ENCODE measurements around the gene SUPT20H.

GRCh38 chr13:37090912-37091311 is 31.4 kb upstream of the SUPT20H start:
- TF ChIP-seq CTCF (IDR thresholded peaks at IDR 0.05; ENCODE audit: extremely low read depth in 1 of 2, insufficient read depth in 1 of 2, low read depth in 1 of 2, low read length in 2 of 2) = no peak
- no peak for TF ChIP-seq POLR2A (IDR thresholded peaks at IDR 0.05; ENCODE audit: low read depth, low read length)
- TF ChIP-seq EZH2 (IDR thresholded peaks at IDR 0.05; ENCODE audit: borderline replicate concordance, low read depth, low read length, severe bottlenecking) = no peak
- TF ChIP-seq JUN (IDR thresholded peaks at IDR 0.05; ENCODE audit: borderline replicate concordance, insufficient read depth, insufficient read length, low read depth) = no peak
- no peak for TF ChIP-seq MYC (IDR thresholded peaks at IDR 0.05; ENCODE audit: low read depth, low read length)
- TF ChIP-seq POLR2AphosphoS5 (IDR thresholded peaks at IDR 0.05; ENCODE audit: insufficient read depth, low read depth, low read length) = no peak
- no peak for TF ChIP-seq MAX (IDR thresholded peaks at IDR 0.05; ENCODE audit: insufficient read depth, insufficient read length)
- TF ChIP-seq GATA2 (IDR thresholded peaks at IDR 0.05; ENCODE audit: insufficient read depth, insufficient read length, low read depth, low read length) = no peak
- no peak for TF ChIP-seq FOS (IDR thresholded peaks at IDR 0.05; ENCODE audit: borderline replicate concordance, insufficient read depth, low read length)
